Measurements from ENCODE around the gene TMEM179. TPM values are rescaled to one million over a fixed set of nuclear protein-coding genes. Genes with fewer than 3 reads are reported as not detected.

Gene TMEM179
- total and polyA plus RNA-seq, 2 of the 8 experiments (the other 6 are each of a cell fraction or from before 2014, with no cell fraction given) = 2.9 to 4.0 TPM

- H4K5ac ChIP-seq (ENCODE audit: insufficient read length, low read depth, low read length) = no peak overlapping the region
- 82% methylated on average over 7 of the region's 7 CpGs; no CpG with 5 or more reads in 1 of the 2 experiments for WGBS, 2 experiments (ENCODE audit: extremely low coverage in 1 of 2, insufficient coverage in 1 of 2, insufficient read length in 1 of 2, insufficient replicate concordance in 2 of 2, low coverage in 1 of 2, low lambda C conversion rate in 2 of 2, missing lambda C conversion rate in 1 of 2)
- H2AFZ ChIP-seq (ENCODE audit: low read length) = no peak overlapping the region
- H3K27me3 ChIP-seq (replicated peaks in 1 of 4; ENCODE audit: control insufficient read depth in 3 of 4, extremely low read depth in 1 of 4, insufficient read depth in 3 of 4, low read length in 3 of 4) = peaks cover 0 to 14% (median 7%) of the 10 kb centered on the region in 4 experiments; a peak in 6 of 7 replicates
- no peak overlapping the region for H2BK15ac ChIP-seq (ENCODE audit: low read length)
- no peaks in the 10 kb centered on the region for H3K79me2 ChIP-seq (ENCODE audit: control insufficient read depth in 1 of 2, insufficient read depth in 2 of 2, low read length in 2 of 2)
- H3K23ac ChIP-seq (ENCODE audit: insufficient read length) = no peak overlapping the region
- no peak overlapping the region for H3K27ac ChIP-seq (ENCODE audit: low read depth, low read length)
- no peak overlapping the region for H3K18ac ChIP-seq (ENCODE audit: extremely low read depth, low read length)
- no peak for DNase-seq (ENCODE audit: low read depth in 1 of 2, low spot score in 2 of 2)
- H4K8ac ChIP-seq (ENCODE audit: extremely low read depth, insufficient read depth, low read length) = no peak overlapping the region
- H3K56ac ChIP-seq (replicated peaks; ENCODE audit: insufficient read length, low read depth, low read length) = no peak overlapping the region
- ChIA-PET POLR2A (ENCODE audit: partially characterized antibody) (no interaction called here), CTCF (ENCODE audit: partially characterized antibody) (no interaction called here)
- no peak overlapping the region for H2BK120ac ChIP-seq (replicated peaks; ENCODE audit: low read depth, low read length)
- H2AK5ac ChIP-seq (ENCODE audit: low read depth, low read length) = no peak overlapping the region
- H3K23me2 ChIP-seq (ENCODE audit: low read depth, low read length) = peaks cover 9% of the 10 kb centered on the region; the same call in 1 of the 2 replicates
- H3K4ac ChIP-seq (replicated peaks; ENCODE audit: insufficient read length, low read depth, low read length) = no peak overlapping the region
- H3K9ac ChIP-seq (replicated peaks in 1 of 4; ENCODE audit: extremely low read depth in 1 of 4, low read depth in 3 of 4, low read length in 3 of 4) = no peak overlapping the region
- no peak overlapping the region for H4K91ac ChIP-seq (replicated peaks; ENCODE audit: insufficient read length, low read length)
- H2BK12ac ChIP-seq (ENCODE audit: low read depth, low read length) = no peak overlapping the region
- no peaks in the 10 kb centered on the region for H3K9me3 ChIP-seq (ENCODE audit: insufficient read depth in 2 of 2, low read depth in 1 of 2, low read length in 1 of 2)
- H3K4me2 ChIP-seq (ENCODE audit: insufficient read depth in 1 of 2, low read depth in 2 of 2, low read length in 2 of 2) = no peak overlapping the region
- no peaks in the 10 kb centered on the region for H4K20me1 ChIP-seq (replicated peaks in 1 of 2; ENCODE audit: control insufficient read depth in 1 of 2, insufficient read depth in 2 of 2, low read length in 2 of 2)
- no peak for FAIRE-seq
- peaks cover 0 to 5% (median 0%) of the 10 kb centered on the region in 4 experiments; a peak in 1 of 7 replicates for H3K4me1 ChIP-seq (replicated peaks in 1 of 4; ENCODE audit: control insufficient read depth in 3 of 4, insufficient read depth in 4 of 4, low read length in 3 of 4)
- H2BK20ac ChIP-seq (ENCODE audit: low read length) = no peak overlapping the region
- no peaks in the 10 kb centered on the region for H3K79me1 ChIP-seq (ENCODE audit: low read depth, low read length)
- H3K36me3 ChIP-seq (ENCODE audit: control insufficient read depth in 2 of 4, insufficient read depth in 4 of 4, low read length in 3 of 4) = no peaks in the 10 kb centered on the region
- no peak overlapping the region for H2BK5ac ChIP-seq (ENCODE audit: low read depth, low read length)
- no peak overlapping the region for H3K14ac ChIP-seq (ENCODE audit: insufficient read length)
- H3K4me3 ChIP-seq (ENCODE audit: extremely low read depth in 1 of 4, insufficient read depth in 2 of 4, low read depth in 3 of 4, low read length in 4 of 4) = no peak overlapping the region
- TF ChIP-seq JUN (IDR thresholded peaks at IDR 0.05; ENCODE audit: low read depth, low read length) = no peak
- TF ChIP-seq YY1 (IDR thresholded peaks at IDR 0.05; ENCODE audit: low read depth, low read length) = no peak
Measured at GRCh38 chr14:104609666-104610065, 5.1 kb upstream of the TMEM179 start.

Data from H1 (cell line).